Measurements from ENCODE around the gene TSHZ2. TPM values are rescaled to one million over a fixed set of nuclear protein-coding genes. Genes with fewer than 3 reads are reported as not detected.

The TSHZ2 gene
- total and polyA plus RNA-seq, 2 of the 4 experiments (the other 2 are of a cell fraction), result under 0.01 to 0.02 TPM

DNA sequence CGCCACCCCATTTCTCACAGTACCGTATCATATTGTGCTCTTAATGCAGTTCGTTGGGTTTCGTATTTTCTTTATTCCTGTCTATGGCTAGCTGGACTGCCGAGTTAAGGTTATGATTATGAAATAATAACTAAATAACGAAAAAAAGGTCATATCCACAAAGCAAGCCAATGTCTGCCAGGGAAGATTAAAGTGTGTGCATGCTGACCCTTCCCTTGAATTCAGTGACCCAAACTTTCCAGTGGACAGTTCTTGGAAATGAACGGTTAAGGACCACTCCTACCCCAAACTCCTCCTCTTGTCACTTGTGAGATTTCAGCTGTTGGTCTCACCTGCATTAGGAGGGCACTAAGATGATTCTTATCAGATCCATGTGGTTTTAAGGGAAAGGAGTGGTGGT, 449.9 kb downstream of the TSHZ2 start:
- H3K27me3 ChIP-seq (ENCODE audit: control insufficient read depth, insufficient read depth, low read length), result no peaks in the 10 kb centered on the region
- H4K20me1 ChIP-seq (ENCODE audit: insufficient read depth, low read length), result no peaks in the 10 kb centered on the region
- DNase-seq, result no peak
- H3K4me2 ChIP-seq (ENCODE audit: low read depth, low read length), result no peak overlapping the region
- CTCF ChIA-PET, result no interaction called here
- H3K4me3 ChIP-seq (ENCODE audit: insufficient read depth, low read depth, low read length), result no peak overlapping the region
- no peak overlapping the region for H4K91ac ChIP-seq (ENCODE audit: insufficient read depth, low read depth, low read length)
- no CpG with 5 or more reads among the region's 7 CpGs for WGBS, 2 experiments (ENCODE audit: extremely low coverage in 2 of 2, insufficient read length in 1 of 2)
- H4K5ac ChIP-seq (ENCODE audit: low read depth, low read length), result no peak overlapping the region
- no peaks in the 10 kb centered on the region for H3K9me3 ChIP-seq (ENCODE audit: control insufficient read depth, insufficient read depth, low read length)
- in situ Hi-C loops (cut with MboI; ENCODE audit: low sequenced_read_pairs) (no loop called here), dilution Hi-C loops (cut with HindIII; ENCODE audit: low sequenced_read_pairs, unreplicated experiment) (no loop called here), intact Hi-C loops (cut with micrococcal nuclease) (no loop called here)
- no peak overlapping the region for H3K14ac ChIP-seq (replicated peaks; ENCODE audit: low read depth, low read length)
- H3K18ac ChIP-seq (ENCODE audit: low read depth, low read length), result no peak overlapping the region
- H2AK9ac ChIP-seq (replicated peaks; ENCODE audit: low read depth, low read length, poor library complexity), result no peak overlapping the region
- H2AFZ ChIP-seq (replicated peaks; ENCODE audit: low read length, poor library complexity), result no peak overlapping the region
- H3K27ac ChIP-seq (ENCODE audit: insufficient read depth, low read length), result no peak overlapping the region
- no peak overlapping the region for H2BK120ac ChIP-seq (ENCODE audit: low read depth, low read length)
- no peak for ATAC-seq (ENCODE audit: low read depth)
- H3K9me1 ChIP-seq (ENCODE audit: insufficient read depth, low read length), result no peaks in the 10 kb centered on the region
- H4K8ac ChIP-seq (ENCODE audit: low read depth in 2 of 2, low read length in 2 of 2), result no peak overlapping the region
- H3K56ac ChIP-seq (ENCODE audit: extremely low read depth, insufficient read depth, low read length), result no peak overlapping the region
- no peak overlapping the region for H3K23ac ChIP-seq (ENCODE audit: low read depth, low read length)
- H3K9ac ChIP-seq (ENCODE audit: low read depth, low read length), result no peak overlapping the region
- no peak overlapping the region for H3K4ac ChIP-seq (ENCODE audit: low read depth, low read length)
- no peak overlapping the region for H2AK5ac ChIP-seq (ENCODE audit: low read depth, low read length)
- H3K4me1 ChIP-seq (ENCODE audit: control insufficient read depth, insufficient read depth, low read length), result no peaks in the 10 kb centered on the region
- no peak overlapping the region for H2BK20ac ChIP-seq (ENCODE audit: low read depth, low read length)
- no TSS peak for BruUV-seq (replicated peaks)
- POLR2A ChIA-PET (ENCODE audit: unreplicated experiment), result no interaction called here
- H2BK5ac ChIP-seq (ENCODE audit: low read depth, low read length, poor library complexity, severe bottlenecking), result no peak overlapping the region
- H3K79me1 ChIP-seq (ENCODE audit: low read depth in 1 of 2, low read length in 2 of 2), result no peaks in the 10 kb centered on the region
- H2BK15ac ChIP-seq (ENCODE audit: low read depth, low read length), result no peak overlapping the region
- no peaks in the 10 kb centered on the region for H3K36me3 ChIP-seq (ENCODE audit: control insufficient read depth, insufficient read depth, low read length)
- TF ChIP-seq CTCF (conservative IDR thresholded peaks at IDR 0.05; ENCODE audit: low read depth, low read length) (no peak), ELK1 (IDR thresholded peaks at IDR 0.05; ENCODE audit: borderline replicate concordance, low read depth, low read length) (no peak), MAZ (IDR thresholded peaks at IDR 0.05; ENCODE audit: borderline replicate concordance, low read depth, low read length) (no peak), NFE2L2 (IDR thresholded peaks at IDR 0.05; ENCODE audit: low read depth, low read length) (no peak), RAD21 (IDR thresholded peaks at IDR 0.05; ENCODE audit: low read length) (no peak), RCOR1 (IDR thresholded peaks at IDR 0.05; ENCODE audit: insufficient replicate concordance, low read length) (no peak), FOS (IDR thresholded peaks at IDR 0.05; ENCODE audit: low read depth, low read length) (no peak), CEBPB (IDR thresholded peaks at IDR 0.05; ENCODE audit: low read depth, low read length) (no peak), SMC3 (IDR thresholded peaks at IDR 0.05; ENCODE audit: low read depth, low read length) (no peak), RFX5 (IDR thresholded peaks at IDR 0.05; ENCODE audit: low read depth, low read length) (no peak), MAFK (IDR thresholded peaks at IDR 0.05; ENCODE audit: low read depth, low read length) (no peak), POLR2A (IDR thresholded peaks at IDR 0.05; ENCODE audit: low read depth, low read length) (no peak), USF2 (IDR thresholded peaks at IDR 0.05; ENCODE audit: low read depth, low read length) (no peak), CHD1 (IDR thresholded peaks at IDR 0.05; ENCODE audit: low read depth, low read length) (no peak)

Data from IMR-90 (cell line).